Measurements from ENCODE around the gene AGAP3. TPM values are rescaled to one million over a fixed set of nuclear protein-coding genes. Genes with fewer than 3 reads are reported as not detected.

The AGAP3 gene
- total and polyA plus RNA-seq, 2 donors from 2014 or later: 35.8 to 64.4 TPM

DNA sequence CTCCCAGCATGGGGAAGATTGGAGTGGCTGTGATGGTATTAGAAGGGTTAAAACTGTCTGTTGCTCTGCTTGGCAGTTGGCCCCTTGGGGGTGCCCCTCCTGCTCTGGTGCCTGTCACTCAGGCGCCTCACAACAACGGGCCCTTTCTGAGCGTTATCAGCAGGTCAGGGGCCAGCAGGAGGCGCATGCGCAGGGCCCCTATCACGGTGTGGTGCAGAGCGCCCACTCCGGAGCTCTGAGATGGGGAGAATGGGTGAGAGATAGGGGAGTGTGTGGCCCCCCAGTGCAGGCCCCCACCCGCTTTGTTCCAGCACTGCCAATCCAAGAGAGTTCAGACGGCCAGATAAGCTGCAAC is 56.4 kb downstream of the AGAP3 start:
- no peak for DNase-seq
- no peak for FAIRE-seq
- H3K4me3 ChIP-seq (ENCODE audit: low read length in 3 of 3): no peak overlapping the region
- no peaks in the 10 kb centered on the region for H3K9me3 ChIP-seq (ENCODE audit: control insufficient read depth in 2 of 3, insufficient read depth in 1 of 3, low read length in 3 of 3)
- TF ChIP-seq, protein P1, sequence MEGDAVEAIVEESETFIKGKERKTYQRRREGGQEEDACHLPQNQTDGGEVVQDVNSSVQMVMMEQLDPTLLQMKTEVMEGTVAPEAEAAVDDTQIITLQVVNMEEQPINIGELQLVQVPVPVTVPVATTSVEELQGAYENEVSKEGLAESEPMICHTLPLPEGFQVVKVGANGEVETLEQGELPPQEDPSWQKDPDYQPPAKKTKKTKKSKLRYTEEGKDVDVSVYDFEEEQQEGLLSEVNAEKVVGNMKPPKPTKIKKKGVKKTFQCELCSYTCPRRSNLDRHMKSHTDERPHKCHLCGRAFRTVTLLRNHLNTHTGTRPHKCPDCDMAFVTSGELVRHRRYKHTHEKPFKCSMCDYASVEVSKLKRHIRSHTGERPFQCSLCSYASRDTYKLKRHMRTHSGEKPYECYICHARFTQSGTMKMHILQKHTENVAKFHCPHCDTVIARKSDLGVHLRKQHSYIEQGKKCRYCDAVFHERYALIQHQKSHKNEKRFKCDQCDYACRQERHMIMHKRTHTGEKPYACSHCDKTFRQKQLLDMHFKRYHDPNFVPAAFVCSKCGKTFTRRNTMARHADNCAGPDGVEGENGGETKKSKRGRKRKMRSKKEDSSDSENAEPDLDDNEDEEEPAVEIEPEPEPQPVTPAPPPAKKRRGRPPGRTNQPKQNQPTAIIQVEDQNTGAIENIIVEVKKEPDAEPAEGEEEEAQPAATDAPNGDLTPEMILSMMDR (IDR thresholded peaks at IDR 0.05; ENCODE audit: borderline replicate concordance, extremely low read depth, insufficient read depth): no peak
- H3K27me3 ChIP-seq (ENCODE audit: control insufficient read depth, insufficient read depth, low read length): no peaks in the 10 kb centered on the region
- intact Hi-C loops (cut with DNase I): no loop called here
- H3K36me3 ChIP-seq (ENCODE audit: control insufficient read depth in 2 of 3, insufficient read depth in 3 of 3, low read length in 3 of 3): peaks cover 0 to 18% (median 14%) of the 10 kb centered on the region in 3 donors
- H3K9ac ChIP-seq (ENCODE audit: low read length in 3 of 3): no peak overlapping the region
- no peaks in the 10 kb centered on the region for H3K4me1 ChIP-seq (ENCODE audit: control insufficient read depth in 2 of 3, insufficient read depth in 2 of 3, low read depth in 1 of 3, low read length in 3 of 3)
- H3K27ac ChIP-seq (ENCODE audit: low read depth in 2 of 2, low read length in 2 of 2): no peak overlapping the region

DNA sequence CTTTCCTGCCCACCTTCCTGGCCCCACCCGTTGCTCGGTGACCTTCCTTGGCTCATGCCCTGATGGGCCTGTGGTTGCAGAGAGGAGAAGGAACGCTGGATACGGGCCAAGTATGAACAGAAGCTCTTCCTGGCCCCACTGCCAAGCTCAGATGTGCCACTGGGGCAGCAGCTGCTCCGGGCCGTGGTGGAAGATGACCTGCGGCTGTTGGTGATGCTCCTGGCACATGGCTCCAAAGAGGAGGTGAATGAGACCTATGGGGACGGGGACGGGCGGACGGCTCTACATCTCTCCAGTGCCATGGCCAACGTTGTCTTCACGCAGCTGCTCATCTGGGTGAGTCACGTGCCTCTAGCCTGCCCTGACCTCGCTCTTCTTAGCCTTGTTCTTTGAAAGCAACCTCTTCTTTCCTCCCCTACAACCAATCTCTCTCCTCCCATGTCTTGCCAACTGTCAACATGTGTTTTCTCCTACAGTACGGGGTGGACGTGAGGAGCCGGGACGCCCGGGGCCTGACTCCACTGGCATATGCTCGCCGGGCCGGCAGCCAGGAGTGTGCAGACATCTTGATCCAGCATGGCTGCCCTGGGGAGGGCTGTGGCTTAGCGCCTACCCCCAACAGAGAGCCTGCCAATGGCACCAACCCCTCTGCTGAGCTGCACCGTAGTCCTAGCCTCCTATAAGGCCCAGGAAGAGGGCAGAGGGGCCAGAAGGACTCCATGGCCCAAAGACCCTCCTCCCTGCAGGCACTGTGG is 57.2 kb downstream of the AGAP3 start:
- TF ChIP-seq, protein P1 (IDR thresholded peaks at IDR 0.05; ENCODE audit: borderline replicate concordance, extremely low read depth, insufficient read depth): no peak
- FAIRE-seq: no peak
- Histone ChIP-seq H3K27me3 (ENCODE audit: control insufficient read depth, insufficient read depth, low read length) (no peaks in the 10 kb centered on the region), H3K27ac (ENCODE audit: low read depth in 2 of 2, low read length in 2 of 2) (no peak overlapping the region), H3K9ac (ENCODE audit: low read length in 3 of 3) (no peak overlapping the region), H3K36me3 (ENCODE audit: control insufficient read depth in 2 of 3, insufficient read depth in 3 of 3, low read length in 3 of 3) (peaks cover 0 to 18% (median 14%) of the 10 kb centered on the region in 3 donors), H3K9me3 (ENCODE audit: control insufficient read depth in 2 of 3, insufficient read depth in 1 of 3, low read length in 3 of 3) (no peaks in the 10 kb centered on the region), H3K4me3 (ENCODE audit: low read length in 3 of 3) (no peak overlapping the region), H3K4me1 (ENCODE audit: control insufficient read depth in 2 of 3, insufficient read depth in 2 of 3, low read depth in 1 of 3, low read length in 3 of 3) (no peaks in the 10 kb centered on the region)
- intact Hi-C loops (cut with DNase I): no loop called here
- DNase-seq: peak in 2 of 5 donors; percentile 7 to 59

DNA sequence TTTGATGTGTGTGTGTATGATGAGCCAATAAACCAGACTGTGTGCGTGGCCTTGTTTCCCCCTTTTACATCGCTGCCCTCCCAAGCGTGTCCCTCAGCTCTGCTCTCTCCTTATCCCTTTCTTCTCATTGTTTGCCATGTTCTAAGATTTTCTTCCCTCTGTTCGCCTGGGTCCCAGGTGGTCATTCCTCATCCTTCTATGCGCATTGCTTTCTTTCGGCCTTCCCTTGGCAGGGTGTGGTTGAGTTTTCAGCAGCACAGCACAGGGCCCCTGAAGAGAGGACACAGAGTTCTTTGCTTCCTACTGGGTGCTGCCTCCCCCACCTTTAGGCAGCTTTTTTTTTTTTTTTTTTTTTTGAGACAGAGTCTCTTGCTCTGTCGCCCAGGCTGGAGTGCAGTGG is 58.1 kb downstream of the AGAP3 start:
- peaks cover 0 to 18% (median 14%) of the 10 kb centered on the region in 3 donors for H3K36me3 ChIP-seq (ENCODE audit: control insufficient read depth in 2 of 3, insufficient read depth in 3 of 3, low read length in 3 of 3)
- H3K27me3 ChIP-seq (ENCODE audit: control insufficient read depth, insufficient read depth, low read length): no peaks in the 10 kb centered on the region
- no peak overlapping the region for H3K27ac ChIP-seq (ENCODE audit: low read depth in 2 of 2, low read length in 2 of 2)
- TF ChIP-seq, protein P1 (IDR thresholded peaks at IDR 0.05; ENCODE audit: borderline replicate concordance, extremely low read depth, insufficient read depth): no peak
- FAIRE-seq (no peak), DNase-seq (peak in 1 of 5 donors; percentile 4)
- H3K4me3 ChIP-seq (ENCODE audit: low read length in 3 of 3): no peak overlapping the region
- no peak overlapping the region for H3K9ac ChIP-seq (ENCODE audit: low read length in 3 of 3)
- no peaks in the 10 kb centered on the region for H3K4me1 ChIP-seq (ENCODE audit: control insufficient read depth in 2 of 3, insufficient read depth in 2 of 3, low read depth in 1 of 3, low read length in 3 of 3)
- no peaks in the 10 kb centered on the region for H3K9me3 ChIP-seq (ENCODE audit: control insufficient read depth in 2 of 3, insufficient read depth in 1 of 3, low read length in 3 of 3)
- intact Hi-C loops (cut with DNase I): no loop called here
